OCI-LY3 (cell line): ENCODE measurements around the gene INTS4.
"Not testable (repeated sequence)": the region's sequence is repeated elsewhere in the genome, so short reads cannot be mapped to it uniquely, and the experiment has no call there.

Experiments
- EZH2phosphoT487 ChIP-seq: fragments of 200-600 bp; shearing (Covaris generic); IDR thresholded peaks from 2 replicates; pipeline ENCODE4 v1.6.1; 2018; ENCODE audit warnings: antibody characterized with exemption, mixed run types, low read depth
- TF ChIP-seq, protein P1 (sequence below): fragments of 200-600, 300-600 bp; sonication (generic); IDR thresholded peaks from 2 replicates; pipeline ENCODE4 v1.5.1; 2014; ENCODE audit warnings: antibody characterized with exemption, low read length, low read depth

DNA sequence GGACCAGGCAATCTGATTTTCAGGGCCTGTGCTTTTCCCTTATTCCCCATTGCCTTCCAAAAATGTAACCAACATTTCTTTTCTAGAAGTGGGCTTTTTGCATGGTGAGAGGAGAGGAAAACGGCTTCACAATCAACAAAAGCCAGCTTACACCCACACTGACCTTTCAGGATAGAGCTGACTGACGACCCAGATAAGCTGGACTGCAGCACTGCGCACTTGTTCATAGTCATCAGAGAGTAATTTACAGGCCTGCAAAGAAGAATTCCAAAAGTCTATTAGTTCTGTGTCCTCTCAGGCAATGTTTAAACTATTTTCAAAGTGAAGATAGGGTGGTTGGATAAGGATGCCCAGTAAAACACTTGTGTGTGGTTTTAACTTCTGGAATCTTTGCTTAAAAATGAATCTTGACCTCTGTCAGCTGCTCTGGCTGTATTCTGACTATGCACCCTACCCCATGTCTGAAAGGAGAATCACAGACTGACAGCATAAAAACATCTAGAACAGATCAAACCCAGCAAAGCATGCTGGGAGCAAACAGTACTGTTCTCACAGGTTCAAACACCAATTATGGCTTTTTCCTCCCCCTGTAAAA, 35.8 kb downstream of the INTS4 start:
- TF ChIP-seq, protein P1, sequence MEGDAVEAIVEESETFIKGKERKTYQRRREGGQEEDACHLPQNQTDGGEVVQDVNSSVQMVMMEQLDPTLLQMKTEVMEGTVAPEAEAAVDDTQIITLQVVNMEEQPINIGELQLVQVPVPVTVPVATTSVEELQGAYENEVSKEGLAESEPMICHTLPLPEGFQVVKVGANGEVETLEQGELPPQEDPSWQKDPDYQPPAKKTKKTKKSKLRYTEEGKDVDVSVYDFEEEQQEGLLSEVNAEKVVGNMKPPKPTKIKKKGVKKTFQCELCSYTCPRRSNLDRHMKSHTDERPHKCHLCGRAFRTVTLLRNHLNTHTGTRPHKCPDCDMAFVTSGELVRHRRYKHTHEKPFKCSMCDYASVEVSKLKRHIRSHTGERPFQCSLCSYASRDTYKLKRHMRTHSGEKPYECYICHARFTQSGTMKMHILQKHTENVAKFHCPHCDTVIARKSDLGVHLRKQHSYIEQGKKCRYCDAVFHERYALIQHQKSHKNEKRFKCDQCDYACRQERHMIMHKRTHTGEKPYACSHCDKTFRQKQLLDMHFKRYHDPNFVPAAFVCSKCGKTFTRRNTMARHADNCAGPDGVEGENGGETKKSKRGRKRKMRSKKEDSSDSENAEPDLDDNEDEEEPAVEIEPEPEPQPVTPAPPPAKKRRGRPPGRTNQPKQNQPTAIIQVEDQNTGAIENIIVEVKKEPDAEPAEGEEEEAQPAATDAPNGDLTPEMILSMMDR = not testable (repeated sequence)
- TF ChIP-seq EZH2phosphoT487 = not testable (repeated sequence)
